HepG2 (cell line): ENCODE measurements around the gene BBS1. TPM values are rescaled to one million over a fixed set of nuclear protein-coding genes. Genes with fewer than 3 reads are reported as not detected.

ENCODE experiments used
- MXI1 ChIP-seq: IDR thresholded peaks from 3 replicates; pipeline ENCODE4 v1.6.1; 2012; ENCODE audit warnings: low read depth, low read length, inconsistent platforms, borderline replicate concordance
- SALL1 ChIP-seq: sonication (generic); formaldehyde crosslinking; IDR thresholded peaks from 2 replicates; pipeline ENCODE4 v1.8.0; 2022; ENCODE audit warnings: mild to moderate bottlenecking, missing genetic modification reagents
- ZBTB40 ChIP-seq, 2 experiments: fragments of 450-650 bp in 1 of 2; sonication (generic) in 1 of 2; formaldehyde crosslinking in 1 of 2; IDR thresholded peaks; 2 replicates each; pipeline versions ENCODE4 v1.6.1 to v1.8.0; 2016 to 2022; ENCODE audit warnings: antibody characterized with exemption in 1 of 2, mild to moderate bottlenecking in 1 of 2, missing genetic modification reagents in 1 of 2
- ZNF414 ChIP-seq: sonication (generic); formaldehyde crosslinking; IDR thresholded peaks from 2 replicates; pipeline ENCODE4 v1.5.0; 2020; ENCODE audit warnings: missing genetic modification reagents
- ZNF431 ChIP-seq: sonication (generic); formaldehyde crosslinking; IDR thresholded peaks from 2 replicates; pipeline ENCODE4 v1.9.0; 2022; ENCODE audit warnings: missing genetic modification reagents, low read depth, mild to moderate bottlenecking, borderline replicate concordance
- ZUFSP ChIP-seq: sonication (generic); formaldehyde crosslinking; IDR thresholded peaks from 2 replicates; pipeline ENCODE4 v1.9.0; 2021; ENCODE audit warnings: missing genetic modification reagents, mild to moderate bottlenecking, borderline replicate concordance
- polyA plus RNA-seq, 8 experiments: library from polyadenylated mRNA; depleted of rRNA in 3 of 8; stranded (reverse) in 7 of 8; unstranded in 1 of 8; fragments of >200 nt; fragmentation: Illumina TruSeq in 4 of 8; extraction: Trizol in 4 of 8; gene quantifications; 2 replicates each; pipeline versions ENCODE4 v1.2.1 to v1.2.3, GENCODE V29; 2011 to 2016; ENCODE audit warnings: low read depth in 4 of 8, missing spikeins in 1 of 8, mixed read lengths in 1 of 8; ENCODE audit not compliant: insufficient read depth in 1 of 8
- total RNA-seq, 5 experiments: library from RNA; depleted of rRNA; stranded (reverse); fragments of >200 nt; fragmentation: Illumina TruSeq; extraction: Trizol; gene quantifications; 2 replicates each; pipeline ENCODE4 v1.2.3, GENCODE V29; 2016; ENCODE audit warnings: low read depth in 1 of 5
- TF ChIP-seq, protein P1 (sequence below): sonication (generic); formaldehyde crosslinking; IDR thresholded peaks from 2 replicates; pipeline ENCODE4 v1.5.1; 2020; ENCODE audit warnings: mild to moderate bottlenecking, missing genetic modification reagents, moderate library complexity
- TF ChIP-seq, protein P2 (sequence below): sonication (generic); formaldehyde crosslinking; IDR thresholded peaks from 2 replicates; pipeline ENCODE4 v1.4.0; 2020; ENCODE audit warnings: missing genetic modification reagents

BBS1 gene
- total and polyA plus RNA-seq, 2 of the 13 experiments (the other 11 are each of a cell fraction or from before 2014, with no cell fraction given) = 11.7 to 14.1 TPM

- TF ChIP-seq, protein P1, sequence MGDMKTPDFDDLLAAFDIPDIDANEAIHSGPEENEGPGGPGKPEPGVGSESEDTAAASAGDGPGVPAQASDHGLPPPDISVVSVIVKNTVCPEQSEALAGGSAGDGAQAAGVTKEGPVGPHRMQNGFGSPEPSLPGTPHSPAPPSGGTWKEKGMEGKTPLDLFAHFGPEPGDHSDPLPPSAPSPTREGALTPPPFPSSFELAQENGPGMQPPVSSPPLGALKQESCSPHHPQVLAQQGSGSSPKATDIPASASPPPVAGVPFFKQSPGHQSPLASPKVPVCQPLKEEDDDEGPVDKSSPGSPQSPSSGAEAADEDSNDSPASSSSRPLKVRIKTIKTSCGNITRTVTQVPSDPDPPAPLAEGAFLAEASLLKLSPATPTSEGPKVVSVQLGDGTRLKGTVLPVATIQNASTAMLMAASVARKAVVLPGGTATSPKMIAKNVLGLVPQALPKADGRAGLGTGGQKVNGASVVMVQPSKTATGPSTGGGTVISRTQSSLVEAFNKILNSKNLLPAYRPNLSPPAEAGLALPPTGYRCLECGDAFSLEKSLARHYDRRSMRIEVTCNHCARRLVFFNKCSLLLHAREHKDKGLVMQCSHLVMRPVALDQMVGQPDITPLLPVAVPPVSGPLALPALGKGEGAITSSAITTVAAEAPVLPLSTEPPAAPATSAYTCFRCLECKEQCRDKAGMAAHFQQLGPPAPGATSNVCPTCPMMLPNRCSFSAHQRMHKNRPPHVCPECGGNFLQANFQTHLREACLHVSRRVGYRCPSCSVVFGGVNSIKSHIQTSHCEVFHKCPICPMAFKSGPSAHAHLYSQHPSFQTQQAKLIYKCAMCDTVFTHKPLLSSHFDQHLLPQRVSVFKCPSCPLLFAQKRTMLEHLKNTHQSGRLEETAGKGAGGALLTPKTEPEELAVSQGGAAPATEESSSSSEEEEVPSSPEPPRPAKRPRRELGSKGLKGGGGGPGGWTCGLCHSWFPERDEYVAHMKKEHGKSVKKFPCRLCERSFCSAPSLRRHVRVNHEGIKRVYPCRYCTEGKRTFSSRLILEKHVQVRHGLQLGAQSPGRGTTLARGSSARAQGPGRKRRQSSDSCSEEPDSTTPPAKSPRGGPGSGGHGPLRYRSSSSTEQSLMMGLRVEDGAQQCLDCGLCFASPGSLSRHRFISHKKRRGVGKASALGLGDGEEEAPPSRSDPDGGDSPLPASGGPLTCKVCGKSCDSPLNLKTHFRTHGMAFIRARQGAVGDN (CRISPR knock-in tag) = peak; percentile 87
- TF ChIP-seq ZBTB40 (IDR thresholded peaks at IDR 0.05) = peak; percentile 32; the same call in 1 of the 2 replicates
- TF ChIP-seq ZBTB40 (CRISPR knock-in tag; IDR thresholded peaks at IDR 0.05) = peak; percentile 72; the same call in 1 of the 2 replicates
- TF ChIP-seq, protein P2, sequence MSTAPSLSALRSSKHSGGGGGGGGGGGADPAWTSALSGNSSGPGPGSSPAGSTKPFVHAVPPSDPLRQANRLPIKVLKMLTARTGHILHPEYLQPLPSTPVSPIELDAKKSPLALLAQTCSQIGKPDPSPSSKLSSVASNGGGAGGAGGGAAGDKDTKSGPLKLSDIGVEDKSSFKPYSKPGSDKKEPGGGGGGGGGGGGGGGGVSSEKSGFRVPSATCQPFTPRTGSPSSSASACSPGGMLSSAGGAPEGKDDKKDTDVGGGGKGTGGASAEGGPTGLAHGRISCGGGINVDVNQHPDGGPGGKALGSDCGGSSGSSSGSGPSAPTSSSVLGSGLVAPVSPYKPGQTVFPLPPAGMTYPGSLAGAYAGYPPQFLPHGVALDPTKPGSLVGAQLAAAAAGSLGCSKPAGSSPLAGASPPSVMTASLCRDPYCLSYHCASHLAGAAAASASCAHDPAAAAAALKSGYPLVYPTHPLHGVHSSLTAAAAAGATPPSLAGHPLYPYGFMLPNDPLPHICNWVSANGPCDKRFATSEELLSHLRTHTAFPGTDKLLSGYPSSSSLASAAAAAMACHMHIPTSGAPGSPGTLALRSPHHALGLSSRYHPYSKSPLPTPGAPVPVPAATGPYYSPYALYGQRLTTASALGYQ (CRISPR knock-in tag) = no peak
- peak; percentile 33; the same call in 1 of the 2 replicates for TF ChIP-seq ZNF431 (CRISPR knock-in tag)
- no peak for TF ChIP-seq ZUFSP (CRISPR knock-in tag)
- TF ChIP-seq SALL1 (CRISPR knock-in tag) = peak; percentile 75
- 0 out of 2 replicates have a peak, but pooled peaks have one; percentile 27 for TF ChIP-seq ZNF414 (CRISPR knock-in tag)
- TF ChIP-seq MXI1 = peak; percentile 96; the same call in 2 of the 3 replicates
Measured at GRCh38 chr11:66510271-66510989, at the start of gene BBS1 (continued).
